Measurements from ENCODE around the gene PLEKHO1. TPM values are rescaled to one million over a fixed set of nuclear protein-coding genes. Genes with fewer than 3 reads are reported as not detected.
"Not testable (repeated sequence)": the region's sequence is repeated elsewhere in the genome, so short reads cannot be mapped to it uniquely, and the experiment has no call there.

The PLEKHO1 gene
- total and polyA plus RNA-seq, 12 donors, result 36.2 to 298 (median 79.9) TPM

GRCh38 chr1:150142083-150142482 is 7.6 kb upstream of the PLEKHO1 start:
- H3K4me3 ChIP-seq, result no peak overlapping the region
- H3K27me3 ChIP-seq, result no peaks in the 10 kb centered on the region
- no peak overlapping the region for H3K27ac ChIP-seq
- DNase-seq, result no peak
- intact Hi-C loops (cut with DNase I), result no loop called here
- H3K9me3 ChIP-seq (replicated peaks in 1 of 3), result no peaks in the 10 kb centered on the region
- peaks cover 9 to 25% of the 10 kb centered on the region in 2 donors for H3K4me1 ChIP-seq (replicated peaks in 1 of 2)
- no peaks in the 10 kb centered on the region for H3K36me3 ChIP-seq (replicated peaks in 1 of 2)
- no peak for TF ChIP-seq POLR2A (IDR thresholded peaks at IDR 0.05)
- TF ChIP-seq, protein P1, sequence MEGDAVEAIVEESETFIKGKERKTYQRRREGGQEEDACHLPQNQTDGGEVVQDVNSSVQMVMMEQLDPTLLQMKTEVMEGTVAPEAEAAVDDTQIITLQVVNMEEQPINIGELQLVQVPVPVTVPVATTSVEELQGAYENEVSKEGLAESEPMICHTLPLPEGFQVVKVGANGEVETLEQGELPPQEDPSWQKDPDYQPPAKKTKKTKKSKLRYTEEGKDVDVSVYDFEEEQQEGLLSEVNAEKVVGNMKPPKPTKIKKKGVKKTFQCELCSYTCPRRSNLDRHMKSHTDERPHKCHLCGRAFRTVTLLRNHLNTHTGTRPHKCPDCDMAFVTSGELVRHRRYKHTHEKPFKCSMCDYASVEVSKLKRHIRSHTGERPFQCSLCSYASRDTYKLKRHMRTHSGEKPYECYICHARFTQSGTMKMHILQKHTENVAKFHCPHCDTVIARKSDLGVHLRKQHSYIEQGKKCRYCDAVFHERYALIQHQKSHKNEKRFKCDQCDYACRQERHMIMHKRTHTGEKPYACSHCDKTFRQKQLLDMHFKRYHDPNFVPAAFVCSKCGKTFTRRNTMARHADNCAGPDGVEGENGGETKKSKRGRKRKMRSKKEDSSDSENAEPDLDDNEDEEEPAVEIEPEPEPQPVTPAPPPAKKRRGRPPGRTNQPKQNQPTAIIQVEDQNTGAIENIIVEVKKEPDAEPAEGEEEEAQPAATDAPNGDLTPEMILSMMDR (IDR thresholded peaks at IDR 0.05), result no peak

- intact Hi-C loops (cut with DNase I), result no loop called here
Observed at GRCh38 chr1:150144606-150145005, 5.1 kb upstream of the PLEKHO1 start.

DNA sequence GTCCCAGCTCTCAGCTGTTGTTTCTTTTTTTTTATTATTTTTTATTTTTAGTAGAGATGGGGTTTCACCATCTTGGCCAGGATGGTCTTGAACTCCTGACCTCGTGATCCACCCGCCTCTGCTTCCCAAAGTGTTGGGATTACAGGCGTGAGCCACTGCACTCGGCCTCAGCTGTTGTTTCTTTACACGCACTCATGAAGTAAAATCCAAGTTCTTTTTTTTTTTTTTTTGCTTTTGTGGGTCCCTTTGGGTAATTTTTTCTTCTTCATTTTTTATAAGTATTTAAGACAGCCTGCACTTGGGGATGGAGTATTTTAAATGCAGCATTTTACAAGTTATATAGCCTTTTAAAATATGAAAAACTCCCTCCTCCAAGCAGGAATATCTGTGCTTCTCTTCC is 3.7 kb upstream of the PLEKHO1 start:
- DNase-seq; H3K27ac ChIP-seq; intact Hi-C loops (cut with DNase I); H3K9me3 ChIP-seq (replicated peaks in 1 of 3); H3K36me3 ChIP-seq (replicated peaks in 1 of 2); H3K27me3 ChIP-seq; H3K4me3 ChIP-seq: not testable (repeated sequence)
- 80 to 87% (median 85%) methylated on average over 5 of the region's 5 CpGs for WGBS, 4 donors
- peaks cover 9 to 38% of the 10 kb centered on the region in 2 donors for H3K4me1 ChIP-seq (replicated peaks in 1 of 2)

More at GRCh38 chr1:150144606-150145005, 5.1 kb upstream of the PLEKHO1 start:
- Histone ChIP-seq H3K27ac (no peak overlapping the region), H3K27me3 (no peaks in the 10 kb centered on the region), H3K36me3 (replicated peaks in 1 of 2) (no peaks in the 10 kb centered on the region), H3K9me3 (replicated peaks in 1 of 3) (no peaks in the 10 kb centered on the region), H3K4me1 (replicated peaks in 1 of 2) (peaks cover 9 to 39% of the 10 kb centered on the region in 2 donors), H3K4me3 (no peak overlapping the region)
- TF ChIP-seq, protein P1 (IDR thresholded peaks at IDR 0.05), result no peak
- TF ChIP-seq POLR2A (IDR thresholded peaks at IDR 0.05), result no peak
- WGBS, 4 donors, result 26 to 40% (median 35%) methylated on average over 5 of the region's 5 CpGs
- DNase-seq, result peak in 2 of 7 donors; percentile 43 to 70

DNA sequence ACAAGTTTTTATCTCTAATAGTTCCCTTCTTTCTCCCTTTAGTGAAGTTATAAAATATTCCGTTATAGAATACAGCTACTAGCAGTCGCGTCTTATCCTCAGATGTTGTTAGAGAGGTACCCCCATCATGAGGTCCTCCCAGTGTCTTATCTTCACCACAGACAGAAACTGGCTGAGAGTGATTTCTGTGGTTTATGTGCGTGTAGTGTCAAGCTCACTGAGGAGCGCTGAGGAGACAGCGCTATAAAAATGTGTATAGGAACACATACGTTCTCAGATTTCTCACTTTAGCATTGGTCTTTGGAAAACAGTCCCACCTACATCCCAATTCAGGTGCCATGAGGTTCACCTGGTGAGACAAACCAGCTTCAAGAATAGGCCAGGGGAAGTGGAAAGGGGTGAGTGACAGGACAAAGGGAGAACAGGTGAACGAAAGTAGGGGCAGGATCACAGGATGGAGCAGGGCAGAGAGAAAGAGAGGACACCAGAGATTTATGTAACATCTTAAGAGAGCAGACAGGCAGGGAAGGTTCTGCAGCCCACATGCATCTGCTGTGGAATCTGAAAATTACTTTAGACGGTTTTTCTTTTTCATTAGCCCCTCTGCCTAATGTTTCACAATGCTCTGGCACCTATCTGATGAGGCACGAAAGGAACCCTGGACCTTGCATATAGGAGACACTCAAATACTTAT is 2.7 kb upstream of the PLEKHO1 start:
- H3K4me3 ChIP-seq, result no peak overlapping the region
- no peaks in the 10 kb centered on the region for H3K36me3 ChIP-seq (replicated peaks in 1 of 2)
- intact Hi-C loops (cut with DNase I), result no loop called here
- no peak for DNase-seq
- no peaks in the 10 kb centered on the region for H3K27me3 ChIP-seq
- TF ChIP-seq, protein P1 (IDR thresholded peaks at IDR 0.05), result no peak
- TF ChIP-seq POLR2A (IDR thresholded peaks at IDR 0.05), result no peak
- H3K4me1 ChIP-seq (replicated peaks in 1 of 2), result peaks cover 15 to 43% of the 10 kb centered on the region in 2 donors
- no peaks in the 10 kb centered on the region for H3K9me3 ChIP-seq (replicated peaks in 1 of 3)
- H3K27ac ChIP-seq, result no peak overlapping the region
- WGBS, 4 donors, result 87 to 88% (median 87%) methylated on average over 10 of the region's 10 CpGs

- TF ChIP-seq, protein P1 (IDR thresholded peaks at IDR 0.05), result no peak
- no peak for TF ChIP-seq POLR2A (IDR thresholded peaks at IDR 0.05)
- intact Hi-C loops (cut with DNase I), result no loop called here
- peaks cover 0 to 4% of the 10 kb centered on the region in 2 donors for H3K36me3 ChIP-seq (replicated peaks in 1 of 2)
- no peak for DNase-seq
- 38 to 55% (median 40%) methylated on average over 7 to 8 of the region's 8 CpGs for WGBS, 4 donors
- no peaks in the 10 kb centered on the region for H3K27me3 ChIP-seq
- peak overlapping the region in 2 of 4 donors; percentile 58 to 97 for H3K4me3 ChIP-seq
- no peaks in the 10 kb centered on the region for H3K9me3 ChIP-seq (replicated peaks in 1 of 3)
- peaks cover 28 to 61% of the 10 kb centered on the region in 2 donors for H3K4me1 ChIP-seq (replicated peaks in 1 of 2)
- peak overlapping the region in 4 of 5 donors; percentile 91 to 97 (median 96) for H3K27ac ChIP-seq
Observed at GRCh38 chr1:150148837-150149270, 862 bp upstream of the PLEKHO1 start.

Measured in adrenal gland (tissue), 12 donors.